IMR-90 (cell line): ENCODE measurements around the gene CELSR1. TPM values are rescaled to one million over a fixed set of nuclear protein-coding genes. Genes with fewer than 3 reads are reported as not detected.

Source experiments
- ATAC-seq: fragments of 200-7000 bp; cut with Tn5 transposase; 2 replicates; pipeline ENCODE4 v1.9.1; 2020; ENCODE audit warnings: low read depth, mild to moderate bottlenecking, moderate library complexity
- BruUV-seq: library from RNA; stranded (reverse); fragments of 400-500 nt; replicated peaks from 2 replicates; lab custom pipeline; 2021; lab: Mats Ljungman, UMichigan
- CTCF ChIA-PET: fragments of 300-600 bp; formaldehyde crosslinking; extraction: SDS; loops from one replicate; lab custom pipeline; 2021; ENCODE audit warnings: antibody characterized with exemption; lab: Yijun Ruan, JAX
- POLR2A ChIA-PET: fragments of 300-600 bp; sonication (Branson Sonifier 250); formaldehyde crosslinking; loops from one replicate; lab custom pipeline; 2022; ENCODE audit warnings: antibody characterized with exemption; ENCODE audit not compliant: unreplicated experiment; lab: Charles Lee
- DNase-seq: peaks from one replicate; pipeline ENCODE4 v3.0.0; 2013
- H2AFZ ChIP-seq: replicated peaks from 2 replicates; pipeline ENCODE3; 2013; ENCODE audit warnings: low read length, mild to moderate bottlenecking; ENCODE audit not compliant: poor library complexity
- H2AK5ac ChIP-seq: 2 replicates; pipeline ENCODE4 v1.6.1; 2013; ENCODE audit warnings: low read depth, low read length, inconsistent platforms
- H2AK9ac ChIP-seq: replicated peaks from 2 replicates; pipeline ENCODE3; 2013; ENCODE audit warnings: mild to moderate bottlenecking, low read depth, low read length, moderate library complexity; ENCODE audit not compliant: poor library complexity
- H2BK120ac ChIP-seq: 2 replicates; pipeline ENCODE4 v1.6.1; 2013; ENCODE audit warnings: low read depth, low read length, inconsistent platforms
- H2BK15ac ChIP-seq: 3 replicates; pipeline ENCODE4 v1.6.1; 2013; ENCODE audit warnings: low read depth, low read length, inconsistent platforms
- H2BK20ac ChIP-seq: 2 replicates; pipeline ENCODE4 v1.6.1; 2013; ENCODE audit warnings: low read depth, mild to moderate bottlenecking, inconsistent platforms, low read length, moderate library complexity
- H2BK5ac ChIP-seq: 2 replicates; pipeline ENCODE4 v1.6.1; 2013; ENCODE audit warnings: mild to moderate bottlenecking, low read depth, low read length, inconsistent platforms; ENCODE audit not compliant: poor library complexity, severe bottlenecking
- H3K14ac ChIP-seq: replicated peaks from 2 replicates; pipeline ENCODE4 v1.6.1; 2013; ENCODE audit warnings: low read depth, low read length, inconsistent platforms
- H3K18ac ChIP-seq: 2 replicates; pipeline ENCODE4 v1.6.1; 2013; ENCODE audit warnings: low read depth, low read length, control low read depth
- H3K23ac ChIP-seq: 2 replicates; pipeline ENCODE4 v1.6.1; 2013; ENCODE audit warnings: low read depth, low read length, inconsistent platforms
- H3K27ac ChIP-seq: 2 replicates; pipeline ENCODE4 v1.5.1; 2013; ENCODE audit warnings: mild to moderate bottlenecking, control low read depth, low read length; ENCODE audit not compliant: insufficient read depth
- H3K27me3 ChIP-seq: 2 replicates; pipeline ENCODE4 v1.6.1; 2013; ENCODE audit warnings: low read length; ENCODE audit not compliant: control insufficient read depth, insufficient read depth
- H3K36me3 ChIP-seq: 2 replicates; pipeline ENCODE4 v1.6.1; 2013; ENCODE audit warnings: low read length, mixed read lengths; ENCODE audit not compliant: control insufficient read depth, insufficient read depth
- H3K4ac ChIP-seq: 2 replicates; pipeline ENCODE4 v1.6.1; 2013; ENCODE audit warnings: low read depth, low read length, inconsistent platforms
- H3K4me1 ChIP-seq: 2 replicates; pipeline ENCODE4 v1.6.1; 2013; ENCODE audit warnings: low read length, mixed read lengths; ENCODE audit not compliant: control insufficient read depth, insufficient read depth
- H3K4me2 ChIP-seq: 2 replicates; pipeline ENCODE4 v1.6.1; 2013; ENCODE audit warnings: low read depth, mild to moderate bottlenecking, control low read depth, low read length, moderate library complexity
- H3K4me3 ChIP-seq: 2 replicates; pipeline ENCODE4 v1.5.1; 2013; ENCODE audit warnings: low read depth, mild to moderate bottlenecking, control low read depth, low read length, moderate library complexity; ENCODE audit not compliant: insufficient read depth
- H3K56ac ChIP-seq: 2 replicates; pipeline ENCODE4 v1.6.1; 2013; ENCODE audit warnings: low read length, inconsistent platforms; ENCODE audit not compliant: insufficient read depth; ENCODE audit errors: extremely low read depth
- H3K79me1 ChIP-seq, 2 experiments: 2 replicates each; pipeline ENCODE4 v1.6.1; 2013; ENCODE audit warnings: low read length in 2 of 2, inconsistent platforms in 1 of 2, low read depth in 1 of 2
- H3K9ac ChIP-seq: 2 replicates; pipeline ENCODE4 v1.6.1; 2013; ENCODE audit warnings: low read depth, low read length, control low read depth
- H3K9me1 ChIP-seq: 2 replicates; pipeline ENCODE4 v1.6.1; 2013; ENCODE audit warnings: low read length, inconsistent platforms; ENCODE audit not compliant: insufficient read depth
- H3K9me3 ChIP-seq: 2 replicates; pipeline ENCODE4 v1.6.1; 2013; ENCODE audit warnings: low read length; ENCODE audit not compliant: control insufficient read depth, insufficient read depth
- H4K20me1 ChIP-seq: 2 replicates; pipeline ENCODE4 v1.6.1; 2013; ENCODE audit warnings: low read length, inconsistent platforms; ENCODE audit not compliant: insufficient read depth
- H4K5ac ChIP-seq: 2 replicates; pipeline ENCODE4 v1.6.1; 2013; ENCODE audit warnings: mild to moderate bottlenecking, low read depth, low read length, control low read depth
- H4K8ac ChIP-seq, 2 experiments: 2 replicates each; pipeline ENCODE4 v1.6.1; 2013; ENCODE audit warnings: low read depth in 2 of 2, low read length in 2 of 2, control low read depth in 1 of 2, inconsistent platforms in 1 of 2
- H4K91ac ChIP-seq: 2 replicates; pipeline ENCODE4 v1.6.1; 2013; ENCODE audit warnings: low read depth, low read length, inconsistent platforms; ENCODE audit not compliant: insufficient read depth
- BHLHE40 ChIP-seq: fragments of 150-350 bp; IDR thresholded peaks from 2 replicates; pipeline ENCODE4 v1.6.1; 2016; ENCODE audit warnings: mild to moderate bottlenecking, low read depth, low read length
- CEBPB ChIP-seq: IDR thresholded peaks from 2 replicates; pipeline ENCODE4 v1.6.1; 2012; ENCODE audit warnings: low read depth, low read length, improper control_type of control experiment
- CHD1 ChIP-seq: IDR thresholded peaks from 2 replicates; pipeline ENCODE4 v1.6.1; 2012; ENCODE audit warnings: low read depth, low read length, improper control_type of control experiment
- FOS ChIP-seq: fragments of 150-350 bp; IDR thresholded peaks from 2 replicates; pipeline ENCODE4 v1.6.1; 2016; ENCODE audit warnings: low read depth, low read length
- MAFK ChIP-seq: IDR thresholded peaks from 2 replicates; pipeline ENCODE4 v1.6.1; 2012; ENCODE audit warnings: low read depth, low read length, improper control_type of control experiment
- MAZ ChIP-seq: IDR thresholded peaks from 2 replicates; pipeline ENCODE4 v1.6.1; 2012; ENCODE audit warnings: low read depth, mild to moderate bottlenecking, low read length, improper control_type of control experiment, moderate library complexity, borderline replicate concordance
- MXI1 ChIP-seq: IDR thresholded peaks from 2 replicates; pipeline ENCODE4 v1.6.1; 2012; ENCODE audit warnings: low read depth, mild to moderate bottlenecking, low read length, moderate library complexity, borderline replicate concordance
- NFE2L2 ChIP-seq: fragments of 150-350 bp; IDR thresholded peaks from 2 replicates; pipeline ENCODE4 v1.6.1; 2016; ENCODE audit warnings: low read depth, mild to moderate bottlenecking, low read length
- POLR2A ChIP-seq: IDR thresholded peaks from 2 replicates; pipeline ENCODE4 v1.6.1; 2012; ENCODE audit warnings: mild to moderate bottlenecking, low read depth, low read length
- RAD21 ChIP-seq: IDR thresholded peaks from 2 replicates; pipeline ENCODE4 v1.6.1; 2012; ENCODE audit warnings: low read length, improper control_type of control experiment
- RCOR1 ChIP-seq: IDR thresholded peaks from 2 replicates; pipeline ENCODE4 v1.6.1; 2012; ENCODE audit warnings: mild to moderate bottlenecking, low read length, improper control_type of control experiment; ENCODE audit not compliant: insufficient replicate concordance
- SMC3 ChIP-seq: fragments of 150-350 bp; IDR thresholded peaks from 2 replicates; pipeline ENCODE4 v1.6.1; 2016; ENCODE audit warnings: low read depth, mild to moderate bottlenecking, antibody characterized with exemption, low read length, moderate library complexity
- WGBS, 2 experiments: methylation state at CpG; one replicate each; pipeline versions ENCODE4 v1.1.5 to v1.1.7; 2013; ENCODE audit warnings: missing lambda C conversion rate in 2 of 2; ENCODE audit not compliant: insufficient read length in 1 of 2; ENCODE audit errors: extremely low coverage in 2 of 2; 5-methylcytosine and 5-hydroxymethylcytosine counted together
- dilution Hi-C: fragments of 300-500 bp; cut with HindIII; formaldehyde crosslinking; loops from one replicate; pipeline ENCODE4 v1.14.3; 2018; ENCODE audit warnings: low sequenced_read_pairs; ENCODE audit not compliant: unreplicated experiment
- in situ Hi-C: fragments of 300-500 bp; cut with MboI; formaldehyde crosslinking; loops from 3 replicates; pipeline ENCODE4 v1.14.3; 2019; ENCODE audit warnings: low sequenced_read_pairs, inconsistent platforms, mixed read lengths
- intact Hi-C: fragments of 100-400 bp; cut with micrococcal nuclease; formaldehyde crosslinking; loops from 2 replicates; pipeline ENCODE4 v1.10.0; 2022
- polyA plus RNA-seq, 3 experiments: library from polyadenylated mRNA; depleted of rRNA; stranded (reverse); fragments of >200 nt; gene quantifications; 2 replicates each; pipeline ENCODE4 v1.2.3, GENCODE V29; 2012; ENCODE audit warnings: low replicate concordance in 1 of 3
- total RNA-seq: library from RNA; depleted of rRNA; stranded (reverse); fragments of >200 nt; gene quantifications from 2 replicates; pipeline ENCODE4 v1.2.3, GENCODE V29; 2012
- TF ChIP-seq, protein P1 (sequence below): conservative IDR thresholded peaks from 2 replicates; pipeline ENCODE4 v1.5.1; 2012; ENCODE audit warnings: mild to moderate bottlenecking, low read depth, low read length, improper control_type of control experiment
- TF ChIP-seq, protein P2 (sequence below): fragments of 150-350 bp; IDR thresholded peaks from 2 replicates; pipeline ENCODE4 v1.6.1; 2017; ENCODE audit warnings: mild to moderate bottlenecking, antibody characterized with exemption, low read length, low read depth
- TF ChIP-seq, protein P3 (sequence below): fragments of 150-350 bp; IDR thresholded peaks from 2 replicates; pipeline ENCODE4 v1.6.1; 2016; ENCODE audit warnings: low read depth, mild to moderate bottlenecking, low read length, moderate library complexity, borderline replicate concordance

The CELSR1 gene
- total and polyA plus RNA-seq, 2 of the 4 experiments (the other 2 are of a cell fraction): 0.36 to 0.82 TPM

DNA sequence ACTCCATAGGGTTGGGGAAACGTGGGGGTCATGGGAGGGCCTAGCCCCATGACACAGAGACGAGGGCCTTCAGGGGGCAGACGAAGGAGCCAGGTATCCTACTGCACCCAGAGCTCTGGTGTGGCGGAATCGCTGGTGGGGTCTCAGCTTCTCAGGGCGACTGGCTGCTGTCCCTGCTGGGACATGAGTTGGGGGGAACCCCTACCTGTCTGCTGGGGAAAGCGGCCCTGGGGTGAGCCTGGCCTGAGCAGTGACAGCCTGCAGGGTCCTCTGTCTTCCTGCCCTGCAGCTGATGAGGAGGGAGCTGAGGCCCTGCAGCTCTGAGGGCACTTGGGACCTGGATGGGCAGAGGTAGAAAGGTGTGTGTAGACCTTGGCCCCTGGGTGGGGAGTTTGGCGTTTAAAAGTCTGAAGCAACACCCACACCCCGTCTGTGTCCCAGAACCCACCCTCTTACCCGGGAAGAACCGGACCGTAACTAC is 49.2 kb upstream of the CELSR1 start:
- Histone ChIP-seq H2BK20ac (no peak overlapping the region), H2AK9ac (no peak overlapping the region), H4K91ac (no peak overlapping the region), H3K79me1 (peaks cover 1% of the 10 kb centered on the region in 2 experiments; a peak in 2 of 4 replicates), H3K36me3 (peaks cover 1% of the 10 kb centered on the region; the same call in 1 of the 2 replicates), H3K56ac (no peak overlapping the region), H2AFZ (no peak overlapping the region), H3K4me2 (no peak overlapping the region), H4K5ac (no peak overlapping the region), H3K9me3 (no peaks in the 10 kb centered on the region), H3K4me3 (no peak overlapping the region), H2BK15ac (no peak overlapping the region), H4K20me1 (peaks cover 39% of the 10 kb centered on the region), H3K27me3 (no peaks in the 10 kb centered on the region; the same call in 1 of the 2 replicates), H4K8ac (no peak overlapping the region), H3K9ac (no peak overlapping the region), H3K9me1 (no peaks in the 10 kb centered on the region), H3K4ac (no peak overlapping the region), H3K14ac (no peak overlapping the region), H2BK120ac (no peak overlapping the region), H3K27ac (no peak overlapping the region), H3K4me1 (peaks cover 5% of the 10 kb centered on the region; the same call in 1 of the 2 replicates), H2AK5ac (no peak overlapping the region), H2BK5ac (no peak overlapping the region), H3K23ac (no peak overlapping the region), H3K18ac (no peak overlapping the region)
- no peak for TF ChIP-seq POLR2A
- TF ChIP-seq MXI1: no peak
- no peak for TF ChIP-seq CHD1
- TF ChIP-seq, protein P1, sequence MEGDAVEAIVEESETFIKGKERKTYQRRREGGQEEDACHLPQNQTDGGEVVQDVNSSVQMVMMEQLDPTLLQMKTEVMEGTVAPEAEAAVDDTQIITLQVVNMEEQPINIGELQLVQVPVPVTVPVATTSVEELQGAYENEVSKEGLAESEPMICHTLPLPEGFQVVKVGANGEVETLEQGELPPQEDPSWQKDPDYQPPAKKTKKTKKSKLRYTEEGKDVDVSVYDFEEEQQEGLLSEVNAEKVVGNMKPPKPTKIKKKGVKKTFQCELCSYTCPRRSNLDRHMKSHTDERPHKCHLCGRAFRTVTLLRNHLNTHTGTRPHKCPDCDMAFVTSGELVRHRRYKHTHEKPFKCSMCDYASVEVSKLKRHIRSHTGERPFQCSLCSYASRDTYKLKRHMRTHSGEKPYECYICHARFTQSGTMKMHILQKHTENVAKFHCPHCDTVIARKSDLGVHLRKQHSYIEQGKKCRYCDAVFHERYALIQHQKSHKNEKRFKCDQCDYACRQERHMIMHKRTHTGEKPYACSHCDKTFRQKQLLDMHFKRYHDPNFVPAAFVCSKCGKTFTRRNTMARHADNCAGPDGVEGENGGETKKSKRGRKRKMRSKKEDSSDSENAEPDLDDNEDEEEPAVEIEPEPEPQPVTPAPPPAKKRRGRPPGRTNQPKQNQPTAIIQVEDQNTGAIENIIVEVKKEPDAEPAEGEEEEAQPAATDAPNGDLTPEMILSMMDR: no peak
- TF ChIP-seq MAFK: no peak
- TF ChIP-seq MAZ: no peak
- no peak for TF ChIP-seq RCOR1
- no peak for TF ChIP-seq FOS
- TF ChIP-seq, protein P2, sequence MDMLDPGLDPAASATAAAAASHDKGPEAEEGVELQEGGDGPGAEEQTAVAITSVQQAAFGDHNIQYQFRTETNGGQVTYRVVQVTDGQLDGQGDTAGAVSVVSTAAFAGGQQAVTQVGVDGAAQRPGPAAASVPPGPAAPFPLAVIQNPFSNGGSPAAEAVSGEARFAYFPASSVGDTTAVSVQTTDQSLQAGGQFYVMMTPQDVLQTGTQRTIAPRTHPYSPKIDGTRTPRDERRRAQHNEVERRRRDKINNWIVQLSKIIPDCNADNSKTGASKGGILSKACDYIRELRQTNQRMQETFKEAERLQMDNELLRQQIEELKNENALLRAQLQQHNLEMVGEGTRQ: no peak
- TF ChIP-seq RAD21: no peak
- no peak for TF ChIP-seq NFE2L2
- TF ChIP-seq BHLHE40: no peak
- TF ChIP-seq CEBPB: no peak
- no peak for TF ChIP-seq SMC3
- TF ChIP-seq, protein P3, sequence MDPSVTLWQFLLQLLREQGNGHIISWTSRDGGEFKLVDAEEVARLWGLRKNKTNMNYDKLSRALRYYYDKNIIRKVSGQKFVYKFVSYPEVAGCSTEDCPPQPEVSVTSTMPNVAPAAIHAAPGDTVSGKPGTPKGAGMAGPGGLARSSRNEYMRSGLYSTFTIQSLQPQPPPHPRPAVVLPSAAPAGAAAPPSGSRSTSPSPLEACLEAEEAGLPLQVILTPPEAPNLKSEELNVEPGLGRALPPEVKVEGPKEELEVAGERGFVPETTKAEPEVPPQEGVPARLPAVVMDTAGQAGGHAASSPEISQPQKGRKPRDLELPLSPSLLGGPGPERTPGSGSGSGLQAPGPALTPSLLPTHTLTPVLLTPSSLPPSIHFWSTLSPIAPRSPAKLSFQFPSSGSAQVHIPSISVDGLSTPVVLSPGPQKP: no peak
- DNase-seq: no peak
- ChIA-PET POLR2A (no interaction called here), CTCF (no interaction called here)
- in situ Hi-C loops: no loop called here
- ATAC-seq: no peak
- WGBS, 2 experiments: 100% methylated on average over 1 of the region's 12 CpGs; no CpG with 5 or more reads in 1 of the 2 experiments
- intact Hi-C loops: no loop called here
- BruUV-seq: no TSS peak
- dilution Hi-C loops: no loop called here
